Central memory CD8-positive, alpha-beta T cell (primary cell): ENCODE data around the gene DCUN1D3.
A peak's percentile ranks its signal among the peaks of the same experiment; 100 is the strongest.
"Not testable (repeated sequence)": the region's sequence is repeated elsewhere in the genome, so short reads cannot be mapped to it uniquely, and the experiment has no call there.

Experiments used
- ATAC-seq: fragments of 150-1000 bp; cut with Tn5 transposase; replicated peaks from 2 replicates; pipeline ENCODE4 v1.10.0; 2022; ENCODE audit warnings: mild to moderate bottlenecking, moderate FRiP score, moderate number of reproducible peaks; ENCODE audit not compliant: poor library complexity, severe bottlenecking; ENCODE audit errors: extremely low read depth
- DNase-seq, 2 donors: peaks; one replicate each; pipeline ENCODE4 v3.0.0; 2021; ENCODE audit warnings: low spot score in 2 of 2
- H3K27ac Mint-ChIP-seq: one replicate; pipeline ENCODE4 v1.8.0; 2022; ENCODE audit warnings: low read depth, mild to moderate bottlenecking, moderate library complexity, mixed read lengths
- H3K27me3 Mint-ChIP-seq: one replicate; pipeline ENCODE4 v1.8.0; 2022; ENCODE audit warnings: mixed read lengths
- H3K36me3 Mint-ChIP-seq: one replicate; pipeline ENCODE4 v1.8.0; 2022; ENCODE audit warnings: mild to moderate bottlenecking, moderate library complexity, mixed read lengths; ENCODE audit not compliant: insufficient read depth
- H3K4me1 Mint-ChIP-seq: one replicate; pipeline ENCODE4 v1.8.0; 2022; ENCODE audit warnings: mixed read lengths
- H3K4me3 Mint-ChIP-seq: one replicate; pipeline ENCODE4 v1.8.0; 2022; ENCODE audit warnings: mild to moderate bottlenecking, moderate library complexity, mixed read lengths
- H3K9me3 Mint-ChIP-seq: one replicate; pipeline ENCODE4 v1.8.0; 2022; ENCODE audit warnings: mixed read lengths

DCUN1D3 gene

GRCh38 chr16:20875355-20875650 is 24.9 kb downstream of the DCUN1D3 start:
- DNase-seq = no peak
- H3K27ac Mint-ChIP-seq = peak overlapping the region; percentile 84
- H3K27me3 Mint-ChIP-seq = no peaks in the 10 kb centered on the region
- ATAC-seq = no peak
- H3K36me3 Mint-ChIP-seq = peaks cover 2% of the 10 kb centered on the region
- H3K4me1 Mint-ChIP-seq = peaks cover 48% of the 10 kb centered on the region
- no peaks in the 10 kb centered on the region for H3K9me3 Mint-ChIP-seq
- no peak overlapping the region for H3K4me3 Mint-ChIP-seq

- no peaks in the 10 kb centered on the region for H3K9me3 Mint-ChIP-seq
Observed at GRCh38 chr16:20874088-20874581, 26.0 kb downstream of the DCUN1D3 start.

GRCh38 chr16:20873331-20873730 is 26.8 kb downstream of the DCUN1D3 start:
- Mint-ChIP-seq H3K9me3 (no peaks in the 10 kb centered on the region), H3K36me3 (peaks cover 2% of the 10 kb centered on the region), H3K27me3 (no peaks in the 10 kb centered on the region), H3K4me3 (peak overlapping the region; percentile 73), H3K27ac (peak overlapping the region; percentile 84), H3K4me1 (peaks cover 48% of the 10 kb centered on the region)
- DNase-seq = no peak
- ATAC-seq = no peak

More at GRCh38 chr16:20874088-20874581, 26.0 kb downstream of the DCUN1D3 start:
- H3K36me3 Mint-ChIP-seq = peaks cover 2% of the 10 kb centered on the region
- ATAC-seq (no peak), DNase-seq (no peak)
- H3K4me1 Mint-ChIP-seq = peaks cover 43% of the 10 kb centered on the region
- H3K27ac Mint-ChIP-seq = peak overlapping the region; percentile 84
- H3K27me3 Mint-ChIP-seq = no peaks in the 10 kb centered on the region
- H3K4me3 Mint-ChIP-seq = peak overlapping the region; percentile 73

- no peak overlapping the region for H3K4me3 Mint-ChIP-seq
- H3K9me3 Mint-ChIP-seq = no peaks in the 10 kb centered on the region
- DNase-seq = no peak
- H3K4me1 Mint-ChIP-seq = peaks cover 48% of the 10 kb centered on the region
- no peaks in the 10 kb centered on the region for H3K27me3 Mint-ChIP-seq
- H3K27ac Mint-ChIP-seq = peak overlapping the region; percentile 84
- H3K36me3 Mint-ChIP-seq = peaks cover 2% of the 10 kb centered on the region
- ATAC-seq = no peak
Observed at GRCh38 chr16:20871941-20872815, 28.0 kb downstream of the DCUN1D3 start.

- ATAC-seq = no peak
- H3K27ac Mint-ChIP-seq = no peak overlapping the region
- no peak for DNase-seq
- no peaks in the 10 kb centered on the region for H3K9me3 Mint-ChIP-seq
- H3K36me3 Mint-ChIP-seq = peaks cover 7% of the 10 kb centered on the region
- no peaks in the 10 kb centered on the region for H3K27me3 Mint-ChIP-seq
- no peak overlapping the region for H3K4me3 Mint-ChIP-seq
- H3K4me1 Mint-ChIP-seq = peaks cover 52% of the 10 kb centered on the region
Observed at GRCh38 chr16:20871258-20871657, 28.9 kb downstream of the DCUN1D3 start.

- no peak for DNase-seq
- Mint-ChIP-seq H3K27ac (no peak overlapping the region), H3K27me3 (no peaks in the 10 kb centered on the region), H3K9me3 (no peaks in the 10 kb centered on the region), H3K4me3 (no peak overlapping the region), H3K36me3 (peaks cover 7% of the 10 kb centered on the region), H3K4me1 (peaks cover 54% of the 10 kb centered on the region)
- no peak for ATAC-seq
Observed at GRCh38 chr16:20870122-20870820, 29.9 kb downstream of the DCUN1D3 start.

GRCh38 chr16:20868890-20869289 is 31.3 kb downstream of the DCUN1D3 start:
- no peak for ATAC-seq
- no peak overlapping the region for H3K27ac Mint-ChIP-seq
- no peak overlapping the region for H3K4me3 Mint-ChIP-seq
- H3K36me3 Mint-ChIP-seq = peaks cover 7% of the 10 kb centered on the region
- H3K9me3 Mint-ChIP-seq = no peaks in the 10 kb centered on the region
- H3K4me1 Mint-ChIP-seq = peaks cover 50% of the 10 kb centered on the region
- no peak for DNase-seq
- H3K27me3 Mint-ChIP-seq = no peaks in the 10 kb centered on the region

GRCh38 chr16:20867585-20867984 is 32.6 kb downstream of the DCUN1D3 start:
- ATAC-seq (no peak), DNase-seq (no peak)
- Mint-ChIP-seq H3K36me3 (peaks cover 7% of the 10 kb centered on the region), H3K27me3 (no peaks in the 10 kb centered on the region), H3K27ac (no peak overlapping the region), H3K4me1 (peaks cover 44% of the 10 kb centered on the region), H3K9me3 (no peaks in the 10 kb centered on the region), H3K4me3 (no peak overlapping the region)

- Mint-ChIP-seq H3K4me1 (peaks cover 48% of the 10 kb centered on the region), H3K4me3 (no peak overlapping the region), H3K9me3 (no peaks in the 10 kb centered on the region), H3K27ac (no peak overlapping the region), H3K36me3 (peaks cover 7% of the 10 kb centered on the region), H3K27me3 (no peaks in the 10 kb centered on the region)
- no peak for ATAC-seq
- no peak for DNase-seq
Observed at GRCh38 chr16:20866801-20867200, 33.4 kb downstream of the DCUN1D3 start.

- H3K4me3 Mint-ChIP-seq = no peak overlapping the region
- no peak for ATAC-seq
- H3K36me3 Mint-ChIP-seq = peaks cover 11% of the 10 kb centered on the region
- H3K9me3 Mint-ChIP-seq = no peaks in the 10 kb centered on the region
- DNase-seq = no peak
- H3K4me1 Mint-ChIP-seq = peaks cover 48% of the 10 kb centered on the region
- no peaks in the 10 kb centered on the region for H3K27me3 Mint-ChIP-seq
- H3K27ac Mint-ChIP-seq = no peak overlapping the region
Observed at GRCh38 chr16:20866145-20866772, 33.9 kb downstream of the DCUN1D3 start.

- Mint-ChIP-seq H3K4me3 (no peak overlapping the region), H3K27ac (no peak overlapping the region), H3K27me3 (no peaks in the 10 kb centered on the region), H3K4me1 (peaks cover 42% of the 10 kb centered on the region), H3K9me3 (no peaks in the 10 kb centered on the region), H3K36me3 (peaks cover 9% of the 10 kb centered on the region)
- no peak for DNase-seq
- ATAC-seq = no peak
Observed at GRCh38 chr16:20865420-20866131, 34.6 kb downstream of the DCUN1D3 start.

GRCh38 chr16:20864376-20864775 is 35.8 kb downstream of the DCUN1D3 start:
- not testable (repeated sequence) for H3K9me3 Mint-ChIP-seq, DNase-seq, H3K27me3 Mint-ChIP-seq, H3K27ac Mint-ChIP-seq, ATAC-seq, H3K4me3 Mint-ChIP-seq
- H3K4me1 Mint-ChIP-seq = peaks cover 38% of the 10 kb centered on the region
- peaks cover 17% of the 10 kb centered on the region for H3K36me3 Mint-ChIP-seq
